ENCODE measurements around the gene BARX1.

Gene BARX1, protein sequence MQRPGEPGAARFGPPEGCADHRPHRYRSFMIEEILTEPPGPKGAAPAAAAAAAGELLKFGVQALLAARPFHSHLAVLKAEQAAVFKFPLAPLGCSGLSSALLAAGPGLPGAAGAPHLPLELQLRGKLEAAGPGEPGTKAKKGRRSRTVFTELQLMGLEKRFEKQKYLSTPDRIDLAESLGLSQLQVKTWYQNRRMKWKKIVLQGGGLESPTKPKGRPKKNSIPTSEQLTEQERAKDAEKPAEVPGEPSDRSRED

DNA sequence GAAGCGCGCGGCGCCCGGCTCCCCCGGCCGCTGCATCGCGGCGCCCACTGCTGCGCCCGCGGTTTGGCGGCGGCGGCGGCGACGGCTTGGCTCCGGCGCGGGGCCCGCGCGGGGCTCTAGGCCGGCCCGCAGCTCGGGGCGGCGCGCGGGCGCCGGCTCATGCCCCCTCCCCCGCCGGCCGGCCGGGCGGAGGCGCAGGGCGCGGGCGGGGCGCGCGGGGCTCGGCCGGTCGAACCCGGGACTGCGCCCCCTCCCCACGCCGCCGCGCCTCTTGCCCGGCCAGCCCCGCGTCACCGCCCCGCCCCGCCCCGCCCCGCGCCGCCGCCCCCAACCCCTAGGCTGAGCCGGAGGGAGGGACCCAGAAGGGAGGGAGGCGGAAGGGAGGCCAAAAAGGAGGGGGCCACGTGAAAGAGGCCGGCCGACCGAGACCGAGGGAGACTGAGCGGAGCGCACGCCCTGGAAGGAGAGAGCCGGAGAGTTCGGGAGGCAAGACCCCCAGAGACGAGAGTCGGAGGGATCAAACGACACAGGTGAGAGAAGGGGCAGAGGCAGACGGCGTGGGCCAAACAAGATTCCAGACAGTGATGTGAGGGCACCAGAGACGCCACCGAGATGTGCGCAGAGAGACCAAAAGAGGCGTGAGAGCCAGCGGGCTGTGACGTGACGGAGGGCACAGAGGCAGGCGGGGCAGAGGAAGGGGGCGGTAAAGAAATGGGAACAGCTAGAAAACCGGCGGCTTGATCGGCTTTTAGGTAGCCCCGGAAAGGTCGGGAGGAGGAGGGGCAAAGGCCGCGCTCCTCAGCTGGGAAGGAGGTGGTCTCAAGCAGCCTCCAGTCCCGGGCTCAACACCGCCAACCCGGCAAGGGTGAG is at the start of gene BARX1:
BARX1 (minus strand) TSS at position 245 of the 870 bp plus-strand sequence; CDS start at position 36, 209 bp downstream.
- TF ChIP-seq, protein P1, sequence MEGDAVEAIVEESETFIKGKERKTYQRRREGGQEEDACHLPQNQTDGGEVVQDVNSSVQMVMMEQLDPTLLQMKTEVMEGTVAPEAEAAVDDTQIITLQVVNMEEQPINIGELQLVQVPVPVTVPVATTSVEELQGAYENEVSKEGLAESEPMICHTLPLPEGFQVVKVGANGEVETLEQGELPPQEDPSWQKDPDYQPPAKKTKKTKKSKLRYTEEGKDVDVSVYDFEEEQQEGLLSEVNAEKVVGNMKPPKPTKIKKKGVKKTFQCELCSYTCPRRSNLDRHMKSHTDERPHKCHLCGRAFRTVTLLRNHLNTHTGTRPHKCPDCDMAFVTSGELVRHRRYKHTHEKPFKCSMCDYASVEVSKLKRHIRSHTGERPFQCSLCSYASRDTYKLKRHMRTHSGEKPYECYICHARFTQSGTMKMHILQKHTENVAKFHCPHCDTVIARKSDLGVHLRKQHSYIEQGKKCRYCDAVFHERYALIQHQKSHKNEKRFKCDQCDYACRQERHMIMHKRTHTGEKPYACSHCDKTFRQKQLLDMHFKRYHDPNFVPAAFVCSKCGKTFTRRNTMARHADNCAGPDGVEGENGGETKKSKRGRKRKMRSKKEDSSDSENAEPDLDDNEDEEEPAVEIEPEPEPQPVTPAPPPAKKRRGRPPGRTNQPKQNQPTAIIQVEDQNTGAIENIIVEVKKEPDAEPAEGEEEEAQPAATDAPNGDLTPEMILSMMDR (IDR thresholded peaks at IDR 0.05; ENCODE audit: borderline replicate concordance, insufficient read depth, low read depth, low read length) = no peak
- no peak within 1 kb of the TSS for H3K4me3 ChIP-seq (ENCODE audit: low read depth, low read length)

DNA sequence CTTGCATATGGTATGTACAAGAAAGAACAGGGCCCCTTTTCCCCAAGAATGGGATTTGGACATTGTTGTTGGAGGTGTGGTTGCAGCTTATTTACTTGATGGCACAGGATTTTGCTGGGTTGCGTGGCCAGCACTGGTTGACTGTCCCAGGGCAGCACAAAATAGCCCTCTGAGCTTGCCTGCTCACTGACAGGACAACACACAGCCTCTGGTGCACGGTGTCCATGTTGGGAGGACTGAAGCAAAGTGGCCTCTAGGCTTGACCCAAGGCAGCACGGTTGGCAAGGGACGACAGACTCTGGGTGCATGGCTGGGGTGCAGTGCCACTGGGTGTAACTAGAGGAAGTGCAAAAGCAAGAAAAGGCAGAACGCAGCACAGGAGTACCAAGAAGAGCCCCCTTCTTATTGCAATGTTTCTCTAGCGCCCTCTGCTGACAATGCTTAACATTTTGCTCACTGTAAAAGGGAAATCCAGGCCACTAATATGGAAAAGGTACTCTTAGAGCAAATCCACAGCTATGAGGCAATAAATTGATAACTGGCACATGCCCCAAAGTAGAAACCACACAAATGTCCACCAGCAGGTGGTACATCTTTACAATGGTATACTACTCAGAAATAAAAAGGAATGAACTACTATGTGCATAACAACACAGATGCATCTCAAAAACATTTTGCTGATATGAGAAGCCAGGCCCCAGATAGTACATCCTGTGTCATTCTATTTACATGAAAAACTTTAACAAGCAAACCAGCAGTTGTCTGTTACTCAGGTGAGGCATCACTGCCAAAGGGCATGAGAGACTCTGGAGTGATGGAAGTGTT is 47.4 kb upstream of the BARX1 start:
- no peak overlapping the region for H3K4me3 ChIP-seq (ENCODE audit: low read depth, low read length)
- TF ChIP-seq, protein P1 (IDR thresholded peaks at IDR 0.05; ENCODE audit: borderline replicate concordance, insufficient read depth, low read depth, low read length) = peak; percentile 58; the same call in 1 of the 2 replicates

DNA sequence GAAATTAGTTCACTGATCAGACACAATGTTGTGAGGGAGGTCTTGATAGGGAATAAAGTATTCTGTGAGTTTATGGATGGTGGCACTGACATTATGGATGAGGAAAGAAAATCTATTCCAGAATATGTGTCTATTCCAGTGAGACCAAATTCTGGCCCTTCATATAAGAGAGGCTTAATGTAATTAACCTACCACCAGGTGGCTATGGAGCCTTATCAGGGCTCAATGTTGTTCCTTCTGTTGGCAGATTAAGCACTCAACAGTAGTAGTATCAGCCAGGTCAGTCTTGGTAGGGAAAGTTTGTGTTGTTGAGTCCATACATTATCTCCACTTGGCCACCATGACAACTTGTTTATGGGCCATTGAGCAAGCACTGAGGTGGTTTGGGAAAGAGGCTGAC is 41.7 kb upstream of the BARX1 start:
- no peak overlapping the region for H3K4me3 ChIP-seq (ENCODE audit: low read depth, low read length)
- TF ChIP-seq, protein P1 (IDR thresholded peaks at IDR 0.05; ENCODE audit: borderline replicate concordance, insufficient read depth, low read depth, low read length) = peak; percentile 9; the same call in 1 of the 2 replicates

DNA sequence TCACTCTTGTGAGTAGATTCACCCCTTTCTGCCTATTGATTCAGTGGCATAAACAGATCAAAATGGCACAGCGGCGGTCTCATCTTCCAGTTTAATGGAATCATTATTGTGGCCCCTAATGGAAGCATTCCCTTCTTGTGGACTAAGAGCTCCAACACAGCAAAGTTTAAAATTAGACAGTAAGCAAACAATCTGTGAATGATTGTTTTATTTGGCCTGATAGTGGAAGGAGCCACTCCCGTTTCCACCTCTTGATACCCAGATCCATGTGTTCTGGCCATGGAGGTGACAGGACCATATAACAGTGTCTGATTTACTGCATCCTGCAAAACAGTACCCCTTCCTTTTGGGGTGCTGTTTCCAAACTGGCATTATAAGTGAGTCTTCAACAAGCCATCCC is 41.2 kb upstream of the BARX1 start:
- TF ChIP-seq, protein P1 (IDR thresholded peaks at IDR 0.05; ENCODE audit: borderline replicate concordance, insufficient read depth, low read depth, low read length) = no peak
- no peak overlapping the region for H3K4me3 ChIP-seq (ENCODE audit: low read depth, low read length)

DNA sequence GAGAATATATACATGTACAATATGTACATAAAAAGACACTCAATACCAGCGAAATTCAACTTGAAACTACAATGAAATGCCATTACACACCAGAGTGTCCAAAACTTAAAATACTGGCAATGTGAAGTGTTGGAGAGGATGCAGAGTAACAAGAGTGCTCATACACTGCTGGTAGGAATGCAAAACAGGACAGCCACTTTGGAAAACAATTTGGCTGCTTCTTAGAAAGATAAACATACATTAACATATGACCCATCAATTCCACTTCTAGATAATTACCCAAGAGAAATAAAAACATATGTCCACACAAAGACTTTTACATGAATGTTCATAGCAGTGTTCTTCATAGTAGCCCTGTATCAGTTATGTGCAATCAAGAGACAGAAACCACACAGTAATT is 39.4 kb upstream of the BARX1 start:
- TF ChIP-seq, protein P1 (IDR thresholded peaks at IDR 0.05; ENCODE audit: borderline replicate concordance, insufficient read depth, low read depth, low read length) = no peak
- H3K4me3 ChIP-seq (ENCODE audit: low read depth, low read length) = no peak overlapping the region

DNA sequence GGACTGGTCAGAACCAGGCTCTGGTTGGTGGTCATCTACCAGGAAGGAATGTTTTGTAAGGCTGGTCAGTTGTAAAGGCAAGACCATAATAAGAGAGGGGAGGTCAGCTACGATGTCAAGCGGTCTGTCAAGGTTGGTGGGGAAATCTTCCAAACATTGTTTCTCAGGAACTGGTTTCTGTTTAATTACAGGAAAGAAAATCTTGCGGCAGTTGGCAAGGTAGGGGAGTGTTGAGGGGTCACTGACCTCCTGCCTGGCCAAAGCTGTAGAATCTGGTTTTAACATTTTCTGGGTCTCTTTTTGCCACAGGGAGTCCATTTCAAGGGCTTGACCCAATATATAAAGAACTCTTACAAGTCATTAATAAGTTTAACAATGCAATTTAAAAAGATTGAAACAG is 39.0 kb upstream of the BARX1 start:
- TF ChIP-seq, protein P1 (IDR thresholded peaks at IDR 0.05; ENCODE audit: borderline replicate concordance, insufficient read depth, low read depth, low read length) = no peak
- H3K4me3 ChIP-seq (ENCODE audit: low read depth, low read length) = no peak overlapping the region

Measured in GM12875 (cell line).